ENCODE results near the gene KIF26B. TPM values are rescaled to one million over a fixed set of nuclear protein-coding genes. Genes with fewer than 3 reads are reported as not detected.

The KIF26B gene
- polyA plus RNA-seq, 1 of the 3 experiments (the other 2 are of a cell fraction) = 2.6 TPM

- Histone ChIP-seq H3K4me2 (peak overlapping the region; percentile 67), H3K9me2 (no peaks in the 10 kb centered on the region), H3K79me2 (ENCODE audit: insufficient read depth) (no peaks in the 10 kb centered on the region), H3K4me1 (ENCODE audit: control insufficient read depth in 1 of 2, insufficient read depth in 2 of 2, low read depth in 1 of 2, low read length in 1 of 2) (peaks cover 12 to 76% of the 10 kb centered on the region in 2 experiments; a peak in 3 of 4 replicates), H2AFZ (ENCODE audit: low read depth) (peak overlapping the region; percentile 24; the same call in 1 of the 2 replicates), H3F3A (replicated peaks; ENCODE audit: insufficient read depth) (peaks cover 3% of the 10 kb centered on the region), H3K9me3 (no peaks in the 10 kb centered on the region), H3K27me3 (ENCODE audit: insufficient read depth) (no peaks in the 10 kb centered on the region), H3K4me3 (ENCODE audit: low read depth in 2 of 2, low read length in 1 of 2) (no peak overlapping the region), H3K9ac (no peak overlapping the region), H3K36me3 (replicated peaks in 1 of 2; ENCODE audit: control insufficient read depth in 1 of 2, insufficient read depth in 2 of 2, low read length in 1 of 2) (peaks cover 0 to 68% of the 10 kb centered on the region in 2 experiments), H4K20me1 (ENCODE audit: insufficient read depth) (no peaks in the 10 kb centered on the region), H3K27ac (ENCODE audit: low read depth in 2 of 2, low read length in 1 of 2) (peak overlapping the region; percentile 71 to 100)
- no peak for DNase-seq
- TF ChIP-seq USF1 (IDR thresholded peaks at IDR 0.05; ENCODE audit: borderline replicate concordance, low read depth) (no peak), USF2 (IDR thresholded peaks at IDR 0.05; ENCODE audit: borderline replicate concordance, low read depth, low read length) (no peak), ELF1 (IDR thresholded peaks at IDR 0.05) (no peak), NFIC (IDR thresholded peaks at IDR 0.05; ENCODE audit: borderline replicate concordance) (no peak), JUND (IDR thresholded peaks at IDR 0.05) (no peak), TCF12 (IDR thresholded peaks at IDR 0.05) (no peak)
- WGBS (ENCODE audit: low lambda C conversion rate) = 69% methylated on average over 9 of the region's 9 CpGs
- CTCF ChIA-PET = interaction anchor here (1.2 to 1.8 kb wide), 2 partner anchors 448 to 449 kb away, joined by 5 to 6 read pairs; no protein-coding TSS in a partner anchor
- POLR2A ChIA-PET = interaction anchor here (1.5 to 2.2 kb wide), 6 partner anchors 28 to 452 kb away, joined by 5 to 22 read pairs (median 9); partner anchors contain the start of gene KIF26B
Measured at GRCh38 chr1:245604979-245605378, 450.2 kb downstream of the KIF26B start.

GRCh38 chr1:245605480-245606156 is 450.8 kb downstream of the KIF26B start:
- Histone ChIP-seq H3K27ac (ENCODE audit: low read depth in 2 of 2, low read length in 1 of 2) (peak overlapping the region; percentile 71 to 100), H3F3A (replicated peaks; ENCODE audit: insufficient read depth) (peaks cover 3% of the 10 kb centered on the region), H3K4me1 (ENCODE audit: control insufficient read depth in 1 of 2, insufficient read depth in 2 of 2, low read depth in 1 of 2, low read length in 1 of 2) (peaks cover 12 to 78% of the 10 kb centered on the region in 2 experiments; a peak in 3 of 4 replicates), H2AFZ (ENCODE audit: low read depth) (peak overlapping the region; percentile 24), H3K9ac (no peak overlapping the region), H3K9me2 (no peaks in the 10 kb centered on the region), H4K20me1 (ENCODE audit: insufficient read depth) (no peaks in the 10 kb centered on the region), H3K36me3 (replicated peaks in 1 of 2; ENCODE audit: control insufficient read depth in 1 of 2, insufficient read depth in 2 of 2, low read length in 1 of 2) (peaks cover 0 to 74% of the 10 kb centered on the region in 2 experiments), H3K4me2 (peak overlapping the region; percentile 67), H3K9me3 (no peaks in the 10 kb centered on the region), H3K27me3 (ENCODE audit: insufficient read depth) (no peaks in the 10 kb centered on the region), H3K4me3 (ENCODE audit: low read depth in 2 of 2, low read length in 1 of 2) (no peak overlapping the region; a peak in 2 of 4 replicates), H3K79me2 (ENCODE audit: insufficient read depth) (no peaks in the 10 kb centered on the region)
- POLR2A ChIA-PET = interaction anchor here (0.7 to 2.2 kb wide), 9 partner anchors 29 to 453 kb away, joined by 3 to 22 read pairs (median 5); partner anchors contain the start of gene KIF26B
- WGBS (ENCODE audit: low lambda C conversion rate) = 17% methylated on average over 9 of the region's 14 CpGs
- peak; percentile 91 for DNase-seq
- CTCF ChIA-PET = interaction anchor here (0.6 to 1.7 kb wide), 8 partner anchors 29 to 452 kb away, joined by 3 to 6 read pairs (median 3); no protein-coding TSS in a partner anchor
- no peak for TF ChIP-seq ZBTB33 (IDR thresholded peaks at IDR 0.05; ENCODE audit: borderline replicate concordance, low read depth)
- no peak for TF ChIP-seq GABPA (IDR thresholded peaks at IDR 0.05; ENCODE audit: low read depth)
- TF ChIP-seq TCF12 (IDR thresholded peaks at IDR 0.05) = peak; percentile 99
- TF ChIP-seq RCOR1 (IDR thresholded peaks at IDR 0.05; ENCODE audit: low read length) = peak; percentile 87
- peak; percentile 89 for TF ChIP-seq PBX3 (IDR thresholded peaks at IDR 0.05)
- no peak for TF ChIP-seq NRF1 (IDR thresholded peaks at IDR 0.05; ENCODE audit: low read depth, low read length)
- peak; percentile 82 for TF ChIP-seq FOXJ3 (CRISPR knock-in tag; IDR thresholded peaks at IDR 0.05)
- no peak for TF ChIP-seq RFX5 (IDR thresholded peaks at IDR 0.05; ENCODE audit: low read length)
- no peak for TF ChIP-seq TAF1 (IDR thresholded peaks at IDR 0.05; ENCODE audit: borderline replicate concordance, low read depth, low read length)
- peak; percentile 88 to 89 for TF ChIP-seq EP300 (IDR thresholded peaks at IDR 0.05; ENCODE audit: borderline replicate concordance in 1 of 2, low read depth in 1 of 2, low read length in 1 of 2)
- peak; percentile 98 for TF ChIP-seq NFIC (IDR thresholded peaks at IDR 0.05; ENCODE audit: borderline replicate concordance)
- peak; percentile 80 for TF ChIP-seq GATA2 (CRISPR knock-in tag; IDR thresholded peaks at IDR 0.05)
- TF ChIP-seq RAD21 (IDR thresholded peaks at IDR 0.05; ENCODE audit: low read length) = peak; percentile 49
- TF ChIP-seq FOSL2 (IDR thresholded peaks at IDR 0.05; ENCODE audit: borderline replicate concordance, low read depth) = peak; percentile 65; the same call in 1 of the 2 replicates

Data from SK-N-SH (cell line).